Stomach (tissue), 4 donors: ENCODE data around the gene RGS18.

ENCODE experiments used
- EP300 ChIP-seq: sonication (generic); formaldehyde crosslinking; IDR thresholded peaks from one replicate; pipeline ENCODE4 v1.6.1; 2017; ENCODE audit warnings: antibody characterized with exemption
- POLR2A ChIP-seq, 4 donors: fragments of 450-650 bp; IDR thresholded peaks; one replicate each; pipeline ENCODE4 v1.6.1; 2016; ENCODE audit warnings: antibody characterized with exemption in 4 of 4, control low read depth in 2 of 4, mild to moderate bottlenecking in 1 of 4, moderate library complexity in 1 of 4
- POLR2AphosphoS5 ChIP-seq, 3 donors: sonication (generic); formaldehyde crosslinking; IDR thresholded peaks; one replicate each; pipeline ENCODE4 v1.6.1; 2016; ENCODE audit warnings: antibody characterized with exemption in 3 of 3
- TF ChIP-seq, protein P1 (sequence below), 7 experiments: fragments of 450-650 bp in 4 of 7; fragments of 200-600 bp in 3 of 7; sonication (generic) in 3 of 7; IDR thresholded peaks; one replicate each; pipeline ENCODE4 v1.5.1; 2016 to 2019; ENCODE audit warnings: antibody characterized with exemption in 7 of 7, control low read depth in 2 of 7, mild to moderate bottlenecking in 1 of 7

GRCh38 chr1:192232817-192233417, 74.7 kb downstream of the RGS18 start:
- TF ChIP-seq, protein P1, sequence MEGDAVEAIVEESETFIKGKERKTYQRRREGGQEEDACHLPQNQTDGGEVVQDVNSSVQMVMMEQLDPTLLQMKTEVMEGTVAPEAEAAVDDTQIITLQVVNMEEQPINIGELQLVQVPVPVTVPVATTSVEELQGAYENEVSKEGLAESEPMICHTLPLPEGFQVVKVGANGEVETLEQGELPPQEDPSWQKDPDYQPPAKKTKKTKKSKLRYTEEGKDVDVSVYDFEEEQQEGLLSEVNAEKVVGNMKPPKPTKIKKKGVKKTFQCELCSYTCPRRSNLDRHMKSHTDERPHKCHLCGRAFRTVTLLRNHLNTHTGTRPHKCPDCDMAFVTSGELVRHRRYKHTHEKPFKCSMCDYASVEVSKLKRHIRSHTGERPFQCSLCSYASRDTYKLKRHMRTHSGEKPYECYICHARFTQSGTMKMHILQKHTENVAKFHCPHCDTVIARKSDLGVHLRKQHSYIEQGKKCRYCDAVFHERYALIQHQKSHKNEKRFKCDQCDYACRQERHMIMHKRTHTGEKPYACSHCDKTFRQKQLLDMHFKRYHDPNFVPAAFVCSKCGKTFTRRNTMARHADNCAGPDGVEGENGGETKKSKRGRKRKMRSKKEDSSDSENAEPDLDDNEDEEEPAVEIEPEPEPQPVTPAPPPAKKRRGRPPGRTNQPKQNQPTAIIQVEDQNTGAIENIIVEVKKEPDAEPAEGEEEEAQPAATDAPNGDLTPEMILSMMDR (IDR thresholded peaks at IDR 0.05): no peak
- TF ChIP-seq POLR2A (IDR thresholded peaks at IDR 0.05): no peak
- TF ChIP-seq POLR2AphosphoS5 (IDR thresholded peaks at IDR 0.05): no peak
- TF ChIP-seq EP300: no peak
